ENCODE measurements around the gene ISM2.

- TF ChIP-seq MAX (IDR thresholded peaks at IDR 0.05) (no peak), EHMT2 (IDR thresholded peaks at IDR 0.05; ENCODE audit: low read depth) (no peak), POLR2A (IDR thresholded peaks at IDR 0.05; ENCODE audit: low read length) (no peak), REST (IDR thresholded peaks at IDR 0.05) (no peak), CTCF (IDR thresholded peaks at IDR 0.05) (no peak), MAZ (IDR thresholded peaks at IDR 0.05; ENCODE audit: borderline replicate concordance, low read depth, low read length) (no peak), MAFK (IDR thresholded peaks at IDR 0.05; ENCODE audit: partially characterized antibody) (no peak), CEBPB (IDR thresholded peaks at IDR 0.05) (no peak)
Observed at GRCh38 chr14:77426396-77426795, 72.2 kb downstream of the ISM2 start.
